Tibial nerve (tissue), 4 donors: Measurements from ENCODE around the gene ADGRF4. TPM values are rescaled to one million over a fixed set of nuclear protein-coding genes. Genes with fewer than 3 reads are reported as not detected.

ENCODE experiments used
- DNase-seq, 2 donors: peaks; one replicate each; pipeline ENCODE4 v3.0.0-alpha.2; 2019; ENCODE audit warnings: low spot score in 2 of 2
- H3K27ac ChIP-seq, 4 donors: fragments of 200-600 bp; sonication (generic) in 3 of 4; one replicate each; pipeline ENCODE4 v1.5.1; 2017 to 2019; ENCODE audit warnings: mild to moderate bottlenecking in 1 of 4
- H3K27me3 ChIP-seq, 2 donors: fragments of 200-600 bp; sonication (generic) in 1 of 2; one replicate each; pipeline versions ENCODE4 v1.5.1 to v1.6.0; 2017 to 2019
- H3K36me3 ChIP-seq, 3 donors: fragments of 200-600 bp; sonication (generic); one replicate each; pipeline ENCODE4 v1.5.1; 2018 to 2019
- H3K4me1 ChIP-seq, 4 donors: fragments of 200-600 bp; sonication (generic) in 3 of 4; one replicate each; pipeline ENCODE4 v1.5.1; 2017 to 2019
- H3K4me3 ChIP-seq, 4 donors: fragments of 200-600 bp; sonication (generic) in 3 of 4; one replicate each; pipeline ENCODE4 v1.5.1; 2017 to 2019; ENCODE audit warnings: mild to moderate bottlenecking in 1 of 4, moderate library complexity in 1 of 4
- H3K9me3 ChIP-seq, 4 donors: fragments of 200-600 bp; sonication (generic) in 3 of 4; one replicate each; pipeline ENCODE4 v1.5.1; 2017 to 2019
- CTCF ChIP-seq, 5 experiments: fragments of 200-600 bp in 3 of 5; fragments of 450-650 bp in 2 of 5; sonication (generic) in 3 of 5; IDR thresholded peaks; one replicate each; pipeline ENCODE4 v1.5.1; 2016 to 2019; ENCODE audit warnings: antibody characterized with exemption in 5 of 5, mild to moderate bottlenecking in 3 of 5, moderate library complexity in 2 of 5
- EP300 ChIP-seq, 2 donors: sonication (generic); formaldehyde crosslinking; IDR thresholded peaks; one replicate each; pipeline ENCODE4 v1.6.1; 2017; ENCODE audit warnings: antibody characterized with exemption in 2 of 2, mild to moderate bottlenecking in 1 of 2
- POLR2A ChIP-seq, 2 donors: fragments of 450-650 bp; IDR thresholded peaks; one replicate each; pipeline ENCODE4 v1.6.1; 2017; ENCODE audit warnings: antibody characterized with exemption in 2 of 2, mild to moderate bottlenecking in 2 of 2, moderate library complexity in 2 of 2
- WGBS, 2 donors: methylation state at CpG; one replicate each; pipeline ENCODE4 v1.1.5; 2018; 5-methylcytosine and 5-hydroxymethylcytosine counted together
- total RNA-seq, 4 donors: library from RNA; depleted of rRNA; stranded (reverse); fragments of >200 nt; gene quantifications; one replicate each; pipeline ENCODE4 v1.1.0, GENCODE V29; 2016

The ADGRF4 gene
- total RNA-seq, 4 donors from 2014 or later: not detected

- H3K4me3 ChIP-seq: no peak overlapping the region
- H3K27ac ChIP-seq: no peak overlapping the region
- WGBS, 2 donors: 94 to 96% methylated on average over 2 of the region's 2 CpGs
- no peak for DNase-seq
- TF ChIP-seq POLR2A (IDR thresholded peaks at IDR 0.05) (no peak), CTCF (IDR thresholded peaks at IDR 0.05) (no peak), EP300 (IDR thresholded peaks at IDR 0.05) (no peak)
- no peaks in the 10 kb centered on the region for H3K9me3 ChIP-seq
- no peaks in the 10 kb centered on the region for H3K27me3 ChIP-seq
- no peaks in the 10 kb centered on the region for H3K4me1 ChIP-seq
- H3K36me3 ChIP-seq: no peaks in the 10 kb centered on the region
These were observed 14.8 kb downstream of the ADGRF4 start for GRCh38 chr6:47713200-47713599.

- Histone ChIP-seq H3K9me3 (no peaks in the 10 kb centered on the region), H3K4me3 (no peak overlapping the region), H3K27me3 (no peaks in the 10 kb centered on the region), H3K27ac (no peak overlapping the region), H3K4me1 (no peaks in the 10 kb centered on the region), H3K36me3 (no peaks in the 10 kb centered on the region)
- TF ChIP-seq EP300 (IDR thresholded peaks at IDR 0.05) (no peak), CTCF (IDR thresholded peaks at IDR 0.05) (no peak), POLR2A (IDR thresholded peaks at IDR 0.05) (no peak)
- 84 to 90% methylated on average over 4 of the region's 4 CpGs for WGBS, 2 donors
- DNase-seq: no peak
These were observed 16.4 kb downstream of the ADGRF4 start for GRCh38 chr6:47714802-47715201.

- TF ChIP-seq POLR2A (IDR thresholded peaks at IDR 0.05) (no peak), CTCF (IDR thresholded peaks at IDR 0.05) (no peak), EP300 (IDR thresholded peaks at IDR 0.05) (no peak)
- no peaks in the 10 kb centered on the region for H3K36me3 ChIP-seq
- no peaks in the 10 kb centered on the region for H3K27me3 ChIP-seq
These were observed 17.4 kb downstream of the ADGRF4 start for GRCh38 chr6:47715782-47716181.

GRCh38 chr6:47716207-47716606 is 17.8 kb downstream of the ADGRF4 start:
- H3K4me3 ChIP-seq: no peak overlapping the region
- H3K27me3 ChIP-seq: no peaks in the 10 kb centered on the region
- no peak for DNase-seq
- TF ChIP-seq CTCF (IDR thresholded peaks at IDR 0.05) (no peak), EP300 (IDR thresholded peaks at IDR 0.05) (no peak), POLR2A (IDR thresholded peaks at IDR 0.05) (no peak)
- H3K27ac ChIP-seq: no peak overlapping the region
- H3K4me1 ChIP-seq: no peaks in the 10 kb centered on the region
- no peaks in the 10 kb centered on the region for H3K9me3 ChIP-seq
- WGBS, 2 donors: 75 to 81% methylated on average over 2 of the region's 2 CpGs
- H3K36me3 ChIP-seq: no peaks in the 10 kb centered on the region

More at GRCh38 chr6:47715782-47716181, 17.4 kb downstream of the ADGRF4 start:
- Histone ChIP-seq H3K27ac (no peak overlapping the region), H3K4me1 (no peaks in the 10 kb centered on the region), H3K9me3 (no peaks in the 10 kb centered on the region), H3K4me3 (no peak overlapping the region)
- DNase-seq: no peak

GRCh38 chr6:47718571-47718970 is 20.2 kb downstream of the ADGRF4 start:
- no peak for DNase-seq
- Histone ChIP-seq H3K36me3 (no peaks in the 10 kb centered on the region), H3K27ac (no peak overlapping the region), H3K27me3 (no peaks in the 10 kb centered on the region), H3K9me3 (no peaks in the 10 kb centered on the region), H3K4me1 (no peaks in the 10 kb centered on the region), H3K4me3 (no peak overlapping the region)
- WGBS, 2 donors: 0 to 3% methylated on average over 1 of the region's 1 CpG
- TF ChIP-seq EP300 (IDR thresholded peaks at IDR 0.05) (no peak), CTCF (IDR thresholded peaks at IDR 0.05) (no peak), POLR2A (IDR thresholded peaks at IDR 0.05) (no peak)
